Right cardiac atrium (tissue), 5 donors: ENCODE measurements around the gene CEACAM5. TPM values are rescaled to one million over a fixed set of nuclear protein-coding genes. Genes with fewer than 3 reads are reported as not detected.
"Not testable (repeated sequence)": the region's sequence is repeated elsewhere in the genome, so short reads cannot be mapped to it uniquely, and the experiment has no call there.

Experiments used
- ATAC-seq, 2 donors: fragments of 200-7000 bp; cut with Tn5 transposase; one replicate each; pipeline versions ENCODE4 v1.8.0 to v1.9.1; 2020; ENCODE audit warnings: moderate library complexity in 2 of 2, mild to moderate bottlenecking in 1 of 2
- DNase-seq, 3 donors: peaks; one replicate each; pipeline ENCODE4 v3.0.0-alpha.2; 2020
- H3K27ac ChIP-seq: one replicate; pipeline ENCODE4 v1.5.1; 2013; ENCODE audit warnings: mild to moderate bottlenecking, low read length, control low read depth, moderate library complexity
- H3K27me3 ChIP-seq: one replicate; pipeline ENCODE4 v1.6.1; 2013; ENCODE audit not compliant: control insufficient read depth, insufficient read depth
- H3K4me1 ChIP-seq: one replicate; pipeline ENCODE4 v1.6.1; 2013; ENCODE audit warnings: low read length; ENCODE audit not compliant: control insufficient read depth, insufficient read depth
- H3K4me3 ChIP-seq: one replicate; pipeline ENCODE4 v1.5.1; 2013; ENCODE audit warnings: low read length, control low read depth
- H3K9me3 ChIP-seq: one replicate; pipeline ENCODE4 v1.6.1; 2013; ENCODE audit warnings: low read length; ENCODE audit not compliant: control insufficient read depth
- WGBS: extraction: QIAGEN DNeasy Blood & Tissue Kit; methylation state at CpG from one replicate; pipeline ENCODE4 v1.1.7; 2013; 5-methylcytosine and 5-hydroxymethylcytosine counted together
- intact Hi-C, 4 donors: fragments of 100-400 bp; cut with DNase I; formaldehyde crosslinking; loops; one replicate each; pipeline versions ENCODE4 v1.11.0 to v1.14.0; 2022 to 2023
- polyA plus RNA-seq: library from polyadenylated mRNA; stranded (reverse); fragments of 200-250 nt; gene quantifications from one replicate; pipeline ENCODE4 v1.2.3, GENCODE V29; 2013
- total RNA-seq, 4 donors: library from RNA; stranded (reverse); fragmentation: NEBNext Ultra II Directional; extraction: Animal tissue kit (Norgen Biotek cat#: 25700); gene quantifications; one replicate each; pipeline ENCODE4 v1.2.1, GENCODE V29; 2021
- donor health status: healthy with polysubstance abuse.
- donor health status: DM: no; HTN: yes; CAD: no.
- donor health status: DM: no; HTN: no; CAD: no.
- donor health status: DM: no; HTN: yes; CAD: no; lungs with severe emphysema.
- donor health status: DM: yes; HTN: yes; CAD: no.

The CEACAM5 gene
- total and polyA plus RNA-seq, 5 donors: 0.07 TPM; not detected in 4

DNA sequence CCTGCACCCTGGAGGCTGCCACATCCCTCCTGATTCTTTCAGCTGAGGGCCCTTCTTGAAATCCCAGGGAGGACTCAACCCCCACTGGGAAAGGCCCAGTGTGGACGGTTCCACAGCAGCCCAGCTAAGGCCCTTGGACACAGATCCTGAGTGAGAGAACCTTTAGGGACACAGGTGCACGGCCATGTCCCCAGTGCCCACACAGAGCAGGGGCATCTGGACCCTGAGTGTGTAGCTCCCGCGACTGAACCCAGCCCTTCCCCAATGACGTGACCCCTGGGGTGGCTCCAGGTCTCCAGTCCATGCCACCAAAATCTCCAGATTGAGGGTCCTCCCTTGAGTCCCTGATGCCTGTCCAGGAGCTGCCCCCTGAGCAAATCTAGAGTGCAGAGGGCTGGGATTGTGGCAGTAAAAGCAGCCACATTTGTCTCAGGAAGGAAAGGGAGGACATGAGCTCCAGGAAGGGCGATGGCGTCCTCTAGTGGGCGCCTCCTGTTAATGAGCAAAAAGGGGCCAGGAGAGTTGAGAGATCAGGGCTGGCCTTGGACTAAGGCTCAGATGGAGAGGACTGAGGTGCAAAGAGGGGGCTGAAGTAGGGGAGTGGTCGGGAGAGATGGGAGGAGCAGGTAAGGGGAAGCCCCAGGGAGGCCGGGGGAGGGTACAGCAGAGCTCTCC, 6.9 kb upstream of the CEACAM5 start:
- DNase-seq: no peak
- H3K27ac ChIP-seq: no peak overlapping the region
- H3K4me1 ChIP-seq: no peaks in the 10 kb centered on the region
- WGBS: 34% methylated on average over 10 of the region's 10 CpGs
- H3K9me3 ChIP-seq: no peaks in the 10 kb centered on the region
- intact Hi-C loops: no loop called here
- H3K27me3 ChIP-seq: no peaks in the 10 kb centered on the region
- no peak overlapping the region for H3K4me3 ChIP-seq
- ATAC-seq: no peak

DNA sequence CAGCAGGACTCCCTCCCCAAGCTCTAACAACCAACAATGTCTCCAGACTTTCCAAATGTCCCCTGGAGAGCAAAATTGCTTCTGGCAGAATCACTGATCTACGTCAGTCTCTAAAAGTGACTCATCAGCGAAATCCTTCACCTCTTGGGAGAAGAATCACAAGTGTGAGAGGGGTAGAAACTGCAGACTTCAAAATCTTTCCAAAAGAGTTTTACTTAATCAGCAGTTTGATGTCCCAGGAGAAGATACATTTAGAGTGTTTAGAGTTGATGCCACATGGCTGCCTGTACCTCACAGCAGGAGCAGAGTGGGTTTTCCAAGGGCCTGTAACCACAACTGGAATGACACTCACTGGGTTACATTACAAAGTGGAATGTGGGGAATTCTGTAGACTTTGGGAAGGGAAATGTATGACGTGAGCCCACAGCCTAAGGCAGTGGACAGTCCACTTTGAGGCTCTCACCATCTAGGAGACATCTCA, 6.2 kb upstream of the CEACAM5 start:
- 39% methylated on average over 3 of the region's 3 CpGs for WGBS
- intact Hi-C loops: no loop called here
- Histone ChIP-seq H3K27ac (no peak overlapping the region), H3K4me1 (no peaks in the 10 kb centered on the region), H3K4me3 (no peak overlapping the region), H3K27me3 (no peaks in the 10 kb centered on the region), H3K9me3 (no peaks in the 10 kb centered on the region)
- DNase-seq: no peak
- ATAC-seq: no peak

DNA sequence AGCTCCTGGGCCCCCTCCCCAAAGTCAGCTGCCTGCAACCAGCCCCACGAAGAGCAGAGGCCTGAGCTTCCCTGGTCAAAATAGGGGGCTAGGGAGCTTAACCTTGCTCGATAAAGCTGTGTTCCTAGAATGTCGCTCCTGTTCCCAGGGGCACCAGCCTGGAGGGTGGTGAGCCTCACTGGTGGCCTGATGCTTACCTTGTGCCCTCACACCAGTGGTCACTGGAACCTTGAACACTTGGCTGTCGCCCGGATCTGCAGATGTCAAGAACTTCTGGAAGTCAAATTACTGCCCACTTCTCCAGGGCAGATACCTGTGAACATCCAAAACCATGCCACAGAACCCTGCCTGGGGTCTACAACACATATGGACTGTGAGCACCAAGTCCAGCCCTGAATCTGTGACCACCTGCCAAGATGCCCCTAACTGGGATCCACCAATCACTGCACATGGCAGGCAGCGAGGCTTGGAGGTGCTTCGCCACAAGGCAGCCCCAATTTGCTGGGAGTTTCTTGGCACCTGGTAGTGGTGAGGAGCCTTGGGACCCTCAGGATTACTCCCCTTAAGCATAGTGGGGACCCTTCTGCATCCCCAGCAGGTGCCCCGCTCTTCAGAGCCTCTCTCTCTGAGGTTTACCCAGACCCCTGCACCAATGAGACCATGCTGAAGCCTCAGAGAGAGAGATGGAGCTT, 4.7 kb upstream of the CEACAM5 start:
- 67% methylated on average over 8 of the region's 8 CpGs for WGBS
- no peaks in the 10 kb centered on the region for H3K4me1 ChIP-seq
- no peak for ATAC-seq
- intact Hi-C loops: no loop called here
- H3K27me3 ChIP-seq: no peaks in the 10 kb centered on the region
- no peak overlapping the region for H3K4me3 ChIP-seq
- no peak overlapping the region for H3K27ac ChIP-seq
- no peaks in the 10 kb centered on the region for H3K9me3 ChIP-seq
- DNase-seq: no peak

DNA sequence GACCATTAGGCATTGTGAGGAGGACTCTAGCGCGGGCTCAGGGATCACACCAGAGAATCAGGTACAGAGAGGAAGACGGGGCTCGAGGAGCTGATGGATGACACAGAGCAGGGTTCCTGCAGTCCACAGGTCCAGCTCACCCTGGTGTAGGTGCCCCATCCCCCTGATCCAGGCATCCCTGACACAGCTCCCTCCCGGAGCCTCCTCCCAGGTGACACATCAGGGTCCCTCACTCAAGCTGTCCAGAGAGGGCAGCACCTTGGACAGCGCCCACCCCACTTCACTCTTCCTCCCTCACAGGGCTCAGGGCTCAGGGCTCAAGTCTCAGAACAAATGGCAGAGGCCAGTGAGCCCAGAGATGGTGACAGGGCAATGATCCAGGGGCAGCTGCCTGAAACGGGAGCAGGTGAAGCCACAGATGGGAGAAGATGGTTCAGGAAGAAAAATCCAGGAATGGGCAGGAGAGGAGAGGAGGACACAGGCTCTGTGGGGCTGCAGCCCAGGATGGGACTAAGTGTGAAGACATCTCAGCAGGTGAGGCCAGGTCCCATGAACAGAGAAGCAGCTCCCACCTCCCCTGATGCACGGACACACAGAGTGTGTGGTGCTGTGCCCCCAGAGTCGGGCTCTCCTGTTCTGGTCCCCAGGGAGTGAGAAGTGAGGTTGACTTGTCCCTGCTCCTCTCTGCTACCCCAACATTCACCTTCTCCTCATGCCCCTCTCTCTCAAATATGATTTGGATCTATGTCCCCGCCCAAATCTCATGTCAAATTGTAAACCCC, 2.8 kb upstream of the CEACAM5 start:
- Histone ChIP-seq H3K27ac (no peak overlapping the region), H3K27me3 (no peaks in the 10 kb centered on the region), H3K4me3 (no peak overlapping the region), H3K9me3 (no peaks in the 10 kb centered on the region), H3K4me1 (no peaks in the 10 kb centered on the region)
- DNase-seq (no peak), ATAC-seq (peak in 1 of 2 donors; percentile 20)
- 36% methylated on average over 10 of the region's 10 CpGs for WGBS
- intact Hi-C loops: no loop called here

DNA sequence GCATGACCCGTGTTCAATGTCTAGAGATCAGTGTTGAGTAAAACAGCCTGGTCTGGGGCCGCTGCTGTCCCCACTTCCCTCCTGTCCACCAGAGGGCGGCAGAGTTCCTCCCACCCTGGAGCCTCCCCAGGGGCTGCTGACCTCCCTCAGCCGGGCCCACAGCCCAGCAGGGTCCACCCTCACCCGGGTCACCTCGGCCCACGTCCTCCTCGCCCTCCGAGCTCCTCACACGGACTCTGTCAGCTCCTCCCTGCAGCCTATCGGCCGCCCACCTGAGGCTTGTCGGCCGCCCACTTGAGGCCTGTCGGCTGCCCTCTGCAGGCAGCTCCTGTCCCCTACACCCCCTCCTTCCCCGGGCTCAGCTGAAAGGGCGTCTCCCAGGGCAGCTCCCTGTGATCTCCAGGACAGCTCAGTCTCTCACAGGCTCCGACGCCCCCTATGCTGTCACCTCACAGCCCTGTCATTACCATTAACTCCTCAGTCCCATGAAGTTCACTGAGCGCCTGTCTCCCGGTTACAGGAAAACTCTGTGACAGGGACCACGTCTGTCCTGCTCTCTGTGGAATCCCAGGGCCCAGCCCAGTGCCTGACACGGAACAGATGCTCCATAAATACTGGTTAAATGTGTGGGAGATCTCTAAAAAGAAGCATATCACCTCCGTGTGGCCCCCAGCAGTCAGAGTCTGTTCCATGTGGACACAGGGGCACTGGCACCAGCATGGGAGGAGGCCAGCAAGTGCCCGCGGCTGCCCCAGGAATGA, 1.5 kb upstream of the CEACAM5 start:
- peak; percentile 29 to 69 (median 57) for DNase-seq
- H3K27me3 ChIP-seq: no peaks in the 10 kb centered on the region
- no peak overlapping the region for H3K4me3 ChIP-seq
- peak; percentile 44 to 63 for ATAC-seq
- no peak overlapping the region for H3K27ac ChIP-seq
- no peaks in the 10 kb centered on the region for H3K9me3 ChIP-seq
- WGBS: 13% methylated on average over 26 of the region's 26 CpGs
- intact Hi-C loops: no loop called here
- no peaks in the 10 kb centered on the region for H3K4me1 ChIP-seq

DNA sequence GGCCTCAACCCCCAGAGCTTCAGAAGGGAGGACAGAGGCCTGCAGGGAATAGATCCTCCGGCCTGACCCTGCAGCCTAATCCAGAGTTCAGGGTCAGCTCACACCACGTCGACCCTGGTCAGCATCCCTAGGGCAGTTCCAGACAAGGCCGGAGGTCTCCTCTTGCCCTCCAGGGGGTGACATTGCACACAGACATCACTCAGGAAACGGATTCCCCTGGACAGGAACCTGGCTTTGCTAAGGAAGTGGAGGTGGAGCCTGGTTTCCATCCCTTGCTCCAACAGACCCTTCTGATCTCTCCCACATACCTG, 969 bp upstream of the CEACAM5 start:
- WGBS: 57% methylated on average over 5 of the region's 5 CpGs
- Histone ChIP-seq H3K27me3 (no peaks in the 10 kb centered on the region), H3K4me3 (no peak overlapping the region), H3K4me1 (no peaks in the 10 kb centered on the region), H3K9me3 (no peaks in the 10 kb centered on the region), H3K27ac (no peak overlapping the region)
- no peak for DNase-seq
- intact Hi-C loops: no loop called here
- no peak for ATAC-seq

DNA sequence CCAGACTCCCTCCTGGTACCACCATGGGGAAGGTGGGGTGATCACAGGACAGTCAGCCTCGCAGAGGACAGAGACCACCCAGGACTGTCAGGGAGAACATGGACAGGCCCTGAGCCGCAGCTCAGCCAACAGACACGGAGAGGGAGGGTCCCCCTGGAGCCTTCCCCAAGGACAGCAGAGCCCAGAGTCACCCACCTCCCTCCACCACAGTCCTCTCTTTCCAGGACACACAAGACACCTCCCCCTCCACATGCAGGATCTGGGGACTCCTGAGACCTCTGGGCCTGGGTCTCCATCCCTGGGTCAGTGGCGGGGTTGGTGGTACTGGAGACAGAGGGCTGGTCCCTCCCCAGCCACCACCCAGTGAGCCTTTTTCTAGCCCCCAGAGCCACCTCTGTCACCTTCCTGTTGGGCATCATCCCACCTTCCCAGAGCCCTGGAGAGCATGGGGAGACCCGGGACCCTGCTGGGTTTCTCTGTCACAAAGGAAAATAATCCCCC, 505 bp upstream of the CEACAM5 start:
- H3K4me1 ChIP-seq: no peaks in the 10 kb centered on the region
- no peaks in the 10 kb centered on the region for H3K9me3 ChIP-seq
- no peak overlapping the region for H3K4me3 ChIP-seq
- no peaks in the 10 kb centered on the region for H3K27me3 ChIP-seq
- intact Hi-C loops: no loop called here
- no peak for DNase-seq
- no peak overlapping the region for H3K27ac ChIP-seq
- no peak for ATAC-seq
- WGBS: 67% methylated on average over 5 of the region's 5 CpGs

DNA sequence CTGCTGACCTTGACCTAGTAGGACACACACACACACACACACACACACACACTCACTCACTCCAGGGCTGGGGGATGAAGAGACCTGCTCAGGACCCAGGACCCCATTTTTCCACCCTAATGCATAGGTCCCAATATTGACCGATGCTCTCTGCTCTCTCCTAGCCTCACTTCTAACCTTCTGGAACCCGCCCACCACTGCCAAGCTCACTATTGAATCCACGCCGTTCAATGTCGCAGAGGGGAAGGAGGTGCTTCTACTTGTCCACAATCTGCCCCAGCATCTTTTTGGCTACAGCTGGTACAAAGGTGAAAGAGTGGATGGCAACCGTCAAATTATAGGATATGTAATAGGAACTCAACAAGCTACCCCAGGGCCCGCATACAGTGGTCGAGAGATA, 1.1 kb downstream of the CEACAM5 start:
- DNase-seq, ATAC-seq, H3K4me3 ChIP-seq, intact Hi-C loops, H3K4me1 ChIP-seq, H3K27ac ChIP-seq, H3K9me3 ChIP-seq, H3K27me3 ChIP-seq: not testable (repeated sequence)
- 81% methylated on average over 8 of the region's 8 CpGs for WGBS

DNA sequence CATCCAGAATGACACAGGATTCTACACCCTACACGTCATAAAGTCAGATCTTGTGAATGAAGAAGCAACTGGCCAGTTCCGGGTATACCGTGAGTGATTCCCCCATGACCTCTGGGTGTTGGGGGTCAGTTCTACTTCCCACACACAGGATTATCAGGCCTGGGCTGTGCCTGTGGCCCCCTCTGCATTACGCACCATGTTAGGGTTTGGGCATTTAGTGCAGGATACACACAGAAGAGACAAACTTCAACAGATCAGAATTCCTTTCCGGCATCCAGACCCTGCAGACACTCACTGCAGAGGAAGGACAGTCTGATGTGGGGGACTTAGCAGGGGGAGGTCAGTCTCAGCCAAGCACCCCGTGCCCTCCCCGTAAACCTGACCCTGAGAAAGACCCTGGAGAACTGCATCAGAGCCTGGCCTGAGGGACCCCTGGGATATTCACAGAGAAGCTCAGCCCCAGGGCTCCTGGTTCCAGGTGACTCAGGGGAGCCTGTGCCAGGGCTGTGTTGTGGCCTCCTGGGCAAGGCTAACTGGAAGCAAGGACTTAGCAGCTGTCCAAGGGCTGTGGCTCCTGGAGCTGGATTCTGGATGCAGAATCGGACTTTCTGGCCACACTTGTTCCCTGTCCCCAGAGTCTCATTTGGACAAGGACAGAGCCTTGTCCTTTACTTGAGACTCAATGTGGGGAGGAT, 1.7 kb downstream of the CEACAM5 start:
- Histone ChIP-seq H3K27me3 (no peaks in the 10 kb centered on the region), H3K4me3 (no peak overlapping the region), H3K27ac (no peak overlapping the region), H3K4me1 (no peaks in the 10 kb centered on the region), H3K9me3 (no peaks in the 10 kb centered on the region)
- DNase-seq (no peak), ATAC-seq (no peak)
- WGBS: 77% methylated on average over 8 of the region's 8 CpGs
- intact Hi-C loops: no loop called here
